HEK293 (cell line): ENCODE measurements around the gene FLRT2.

Source experiments
- CTCF ChIA-PET: fragments of 350-600 bp; formaldehyde crosslinking; extraction: SDS; loops from one replicate; lab custom pipeline; 2021; ENCODE audit warnings: antibody characterized with exemption; lab: Yijun Ruan, JAX
- POLR2A ChIA-PET: fragments of 300-600 bp; formaldehyde crosslinking; extraction: SDS; loops from one replicate; lab custom pipeline; 2020; ENCODE audit warnings: antibody characterized with exemption, inconsistent platforms; lab: Yijun Ruan, JAX
- H3K27ac ChIP-seq: fragments of 200-500 bp; sonication (Bioruptor generic); 2 replicates; pipeline ENCODE4 v1.5.1; 2014; ENCODE audit warnings: low read depth, low read length, control low read depth, inconsistent platforms; ENCODE audit errors: extremely low read depth
- H3K36me3 ChIP-seq, 2 experiments: fragments of 200-500 bp in 1 of 2; sonication (Bioruptor generic) in 1 of 2; 1 replicate in 1 of 2; 2 replicates in 1 of 2; pipeline ENCODE4 v1.5.1; 2014 to 2017; ENCODE audit warnings: inconsistent platforms in 2 of 2, low read length in 2 of 2; ENCODE audit not compliant: control insufficient read depth in 2 of 2, insufficient read depth in 1 of 2
- H3K4me1 ChIP-seq: fragments of 200-500 bp; sonication (Bioruptor generic); 2 replicates; pipeline ENCODE4 v1.5.1; 2014; ENCODE audit warnings: mild to moderate bottlenecking, low read length, inconsistent platforms; ENCODE audit not compliant: control insufficient read depth, insufficient read depth
- H3K4me3 ChIP-seq: 2 replicates; pipeline ENCODE4 v1.5.1; 2011; ENCODE audit warnings: low read depth, mild to moderate bottlenecking, control low read depth, low read length, moderate library complexity
- H3K9me3 ChIP-seq: fragments of 200-500 bp; sonication (Bioruptor generic); 2 replicates; pipeline ENCODE4 v1.5.1; 2014; ENCODE audit warnings: low read depth, low read length, inconsistent platforms; ENCODE audit not compliant: control insufficient read depth, insufficient read depth
- GFI1B ChIP-seq: fragments of 450-650 bp; formaldehyde crosslinking; IDR thresholded peaks from 2 replicates; pipeline ENCODE4 v1.5.1; 2016; ENCODE audit warnings: missing biosample characterization, missing genetic modification characterization
- HIC1 ChIP-seq: fragments of 450-650 bp; formaldehyde crosslinking; IDR thresholded peaks from 2 replicates; pipeline ENCODE4 v1.5.1; 2016; ENCODE audit warnings: missing biosample characterization, missing genetic modification characterization
- PRDM1 ChIP-seq: fragments of 450-650 bp; formaldehyde crosslinking; IDR thresholded peaks from 2 replicates; pipeline ENCODE4; 2016; ENCODE audit warnings: missing biosample characterization, missing genetic modification characterization
- TRIM28 ChIP-seq: IDR thresholded peaks from 2 replicates; pipeline ENCODE4 v1.6.1; 2011; ENCODE audit warnings: low read length, control low read depth, borderline replicate concordance
- ZBTB10 ChIP-seq: fragments of 450-650 bp; formaldehyde crosslinking; IDR thresholded peaks from 2 replicates; pipeline ENCODE4 v1.5.1; 2016; ENCODE audit warnings: missing biosample characterization, missing genetic modification characterization
- ZBTB7A ChIP-seq: fragments of 450-650 bp; formaldehyde crosslinking; IDR thresholded peaks from 2 replicates; pipeline ENCODE4 v1.5.1; 2016; ENCODE audit warnings: low read depth, missing biosample characterization, missing genetic modification characterization
- ZBTB8A ChIP-seq: fragments of 450-650 bp; formaldehyde crosslinking; IDR thresholded peaks from 2 replicates; pipeline ENCODE4 v1.5.1; 2016; ENCODE audit warnings: missing biosample characterization, missing genetic modification characterization
- ZEB2 ChIP-seq: fragments of 450-650 bp; formaldehyde crosslinking; IDR thresholded peaks from 2 replicates; pipeline ENCODE4 v1.5.1; 2016; ENCODE audit warnings: missing biosample characterization, missing genetic modification characterization
- ZFHX2 ChIP-seq: fragments of 450-650 bp; formaldehyde crosslinking; conservative IDR thresholded peaks from 2 replicates; pipeline ENCODE4 v1.5.1; 2016; ENCODE audit warnings: missing biosample characterization, missing genetic modification characterization
- ZNF16 ChIP-seq: fragments of 450-650 bp; formaldehyde crosslinking; IDR thresholded peaks from 2 replicates; pipeline ENCODE4 v1.5.1; 2016; ENCODE audit warnings: low read depth, missing biosample characterization, missing genetic modification characterization
- ZNF248 ChIP-seq: fragments of 450-650 bp; formaldehyde crosslinking; IDR thresholded peaks from 2 replicates; pipeline ENCODE4 v1.5.1; 2017; ENCODE audit warnings: missing biosample characterization, missing genetic modification characterization
- ZNF423 ChIP-seq: fragments of 450-650 bp; formaldehyde crosslinking; IDR thresholded peaks from 2 replicates; pipeline ENCODE4 v1.5.1; 2016; ENCODE audit warnings: missing biosample characterization, missing genetic modification characterization
- ZNF558 ChIP-seq: fragments of 450-650 bp; formaldehyde crosslinking; IDR thresholded peaks from 2 replicates; pipeline ENCODE4 v1.5.1; 2016; ENCODE audit warnings: missing biosample characterization, missing genetic modification characterization
- ZNF571 ChIP-seq: fragments of 450-650 bp; formaldehyde crosslinking; IDR thresholded peaks from 2 replicates; pipeline ENCODE4 v1.5.0; 2017; ENCODE audit warnings: missing biosample characterization, missing genetic modification characterization
- ZNF645 ChIP-seq: fragments of 450-650 bp; formaldehyde crosslinking; IDR thresholded peaks from 2 replicates; pipeline ENCODE4; 2016; ENCODE audit warnings: missing biosample characterization, missing genetic modification characterization
- ZNF677 ChIP-seq: fragments of 450-650 bp; IDR thresholded peaks from 2 replicates; pipeline ENCODE4 v1.5.0; 2018; ENCODE audit warnings: missing biosample characterization, mild to moderate bottlenecking, missing genetic modification characterization, moderate library complexity
- ZNF830 ChIP-seq: fragments of 450-650 bp; IDR thresholded peaks from 2 replicates; pipeline ENCODE4 v1.5.0; 2018; ENCODE audit warnings: missing biosample characterization, missing genetic modification characterization, low read depth, mild to moderate bottlenecking, moderate library complexity
- ZNF843 ChIP-seq: fragments of 450-650 bp; formaldehyde crosslinking; IDR thresholded peaks from 2 replicates; pipeline ENCODE4 v1.5.1; 2016; ENCODE audit warnings: missing biosample characterization, missing genetic modification characterization
- TF ChIP-seq, protein P1 (sequence below): fragments of 450-650 bp; formaldehyde crosslinking; IDR thresholded peaks from 2 replicates; pipeline ENCODE4 v1.5.1; 2017; ENCODE audit warnings: missing biosample characterization, missing genetic modification characterization
- TF ChIP-seq, protein P2 (sequence below): fragments of 450-650 bp; formaldehyde crosslinking; optimal IDR thresholded peaks from 2 replicates; pipeline ENCODE3; 2016; ENCODE audit warnings: missing biosample characterization, mild to moderate bottlenecking, missing genetic modification characterization
- TF ChIP-seq, protein P3 (sequence below): fragments of 450-650 bp; formaldehyde crosslinking; IDR thresholded peaks from 2 replicates; pipeline ENCODE4 v1.5.1; 2016; ENCODE audit warnings: missing biosample characterization, missing genetic modification characterization

Gene FLRT2

GRCh38 chr14:85483652-85484051, 46.3 kb upstream of the FLRT2 start:
- peaks cover 5% of the 10 kb centered on the region for H3K4me1 ChIP-seq
- no peak overlapping the region for H3K27ac ChIP-seq
- H3K36me3 ChIP-seq, result no peaks in the 10 kb centered on the region
- CTCF ChIA-PET, result no interaction called here
- TF ChIP-seq ZBTB10 (tag by site-specific recombination) (no peak), PRDM1 (tag by site-specific recombination) (no peak), ZNF571 (tag by site-specific recombination) (no peak), TRIM28 (no peak), ZNF677 (tag by site-specific recombination) (no peak), ZNF16 (tag by site-specific recombination) (no peak)
- TF ChIP-seq, protein P1, sequence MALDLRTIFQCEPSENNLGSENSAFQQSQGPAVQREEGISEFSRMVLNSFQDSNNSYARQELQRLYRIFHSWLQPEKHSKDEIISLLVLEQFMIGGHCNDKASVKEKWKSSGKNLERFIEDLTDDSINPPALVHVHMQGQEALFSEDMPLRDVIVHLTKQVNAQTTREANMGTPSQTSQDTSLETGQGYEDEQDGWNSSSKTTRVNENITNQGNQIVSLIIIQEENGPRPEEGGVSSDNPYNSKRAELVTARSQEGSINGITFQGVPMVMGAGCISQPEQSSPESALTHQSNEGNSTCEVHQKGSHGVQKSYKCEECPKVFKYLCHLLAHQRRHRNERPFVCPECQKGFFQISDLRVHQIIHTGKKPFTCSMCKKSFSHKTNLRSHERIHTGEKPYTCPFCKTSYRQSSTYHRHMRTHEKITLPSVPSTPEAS (tag by site-specific recombination), result no peak
- no peak overlapping the region for H3K4me3 ChIP-seq
- H3K9me3 ChIP-seq, result no peaks in the 10 kb centered on the region
- POLR2A ChIA-PET, result no interaction called here

DNA sequence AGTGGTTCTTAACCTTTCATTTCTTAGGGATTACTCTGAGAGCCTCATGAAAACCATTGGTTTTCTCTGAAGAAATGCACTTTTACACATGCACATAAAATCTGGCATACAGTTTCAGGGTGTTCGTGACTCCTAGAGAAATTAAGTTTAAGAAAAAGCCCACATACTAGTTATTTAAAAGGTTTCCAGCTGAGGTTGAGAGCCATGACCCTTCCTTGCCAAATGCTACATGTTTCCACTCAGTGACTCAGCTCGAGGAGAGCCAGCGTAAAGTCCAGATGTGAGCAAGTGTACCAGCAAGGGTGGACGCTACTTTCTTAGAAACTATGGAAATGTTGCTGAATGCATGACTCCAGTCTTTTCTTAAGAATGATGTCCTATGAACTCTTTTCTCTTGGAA, 42.7 kb upstream of the FLRT2 start:
- peaks cover 5% of the 10 kb centered on the region for H3K4me1 ChIP-seq
- no peaks in the 10 kb centered on the region for H3K36me3 ChIP-seq
- H3K27ac ChIP-seq, result no peak overlapping the region
- ChIA-PET POLR2A (no interaction called here), CTCF (no interaction called here)
- no peak overlapping the region for H3K4me3 ChIP-seq
- no peaks in the 10 kb centered on the region for H3K9me3 ChIP-seq
- TF ChIP-seq, protein P2, sequence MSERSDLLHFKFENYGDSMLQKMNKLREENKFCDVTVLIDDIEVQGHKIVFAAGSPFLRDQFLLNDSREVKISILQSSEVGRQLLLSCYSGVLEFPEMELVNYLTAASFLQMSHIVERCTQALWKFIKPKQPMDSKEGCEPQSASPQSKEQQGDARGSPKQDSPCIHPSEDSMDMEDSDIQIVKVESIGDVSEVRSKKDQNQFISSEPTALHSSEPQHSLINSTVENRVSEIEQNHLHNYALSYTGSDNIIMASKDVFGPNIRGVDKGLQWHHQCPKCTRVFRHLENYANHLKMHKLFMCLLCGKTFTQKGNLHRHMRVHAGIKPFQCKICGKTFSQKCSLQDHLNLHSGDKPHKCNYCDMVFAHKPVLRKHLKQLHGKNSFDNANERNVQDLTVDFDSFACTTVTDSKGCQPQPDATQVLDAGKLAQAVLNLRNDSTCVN (tag by site-specific recombination), result no peak
- no peak for TF ChIP-seq ZFHX2
- no peak for TF ChIP-seq ZNF830
- TF ChIP-seq GFI1B (tag by site-specific recombination), result no peak
- TF ChIP-seq ZNF558 (tag by site-specific recombination), result no peak
- no peak for TF ChIP-seq ZNF248 (tag by site-specific recombination)
- TF ChIP-seq ZBTB8A (tag by site-specific recombination), result no peak
- no peak for TF ChIP-seq HIC1 (tag by site-specific recombination)
- TF ChIP-seq ZNF843, result no peak
- TF ChIP-seq ZBTB7A (tag by site-specific recombination), result no peak
- TF ChIP-seq, protein P3, sequence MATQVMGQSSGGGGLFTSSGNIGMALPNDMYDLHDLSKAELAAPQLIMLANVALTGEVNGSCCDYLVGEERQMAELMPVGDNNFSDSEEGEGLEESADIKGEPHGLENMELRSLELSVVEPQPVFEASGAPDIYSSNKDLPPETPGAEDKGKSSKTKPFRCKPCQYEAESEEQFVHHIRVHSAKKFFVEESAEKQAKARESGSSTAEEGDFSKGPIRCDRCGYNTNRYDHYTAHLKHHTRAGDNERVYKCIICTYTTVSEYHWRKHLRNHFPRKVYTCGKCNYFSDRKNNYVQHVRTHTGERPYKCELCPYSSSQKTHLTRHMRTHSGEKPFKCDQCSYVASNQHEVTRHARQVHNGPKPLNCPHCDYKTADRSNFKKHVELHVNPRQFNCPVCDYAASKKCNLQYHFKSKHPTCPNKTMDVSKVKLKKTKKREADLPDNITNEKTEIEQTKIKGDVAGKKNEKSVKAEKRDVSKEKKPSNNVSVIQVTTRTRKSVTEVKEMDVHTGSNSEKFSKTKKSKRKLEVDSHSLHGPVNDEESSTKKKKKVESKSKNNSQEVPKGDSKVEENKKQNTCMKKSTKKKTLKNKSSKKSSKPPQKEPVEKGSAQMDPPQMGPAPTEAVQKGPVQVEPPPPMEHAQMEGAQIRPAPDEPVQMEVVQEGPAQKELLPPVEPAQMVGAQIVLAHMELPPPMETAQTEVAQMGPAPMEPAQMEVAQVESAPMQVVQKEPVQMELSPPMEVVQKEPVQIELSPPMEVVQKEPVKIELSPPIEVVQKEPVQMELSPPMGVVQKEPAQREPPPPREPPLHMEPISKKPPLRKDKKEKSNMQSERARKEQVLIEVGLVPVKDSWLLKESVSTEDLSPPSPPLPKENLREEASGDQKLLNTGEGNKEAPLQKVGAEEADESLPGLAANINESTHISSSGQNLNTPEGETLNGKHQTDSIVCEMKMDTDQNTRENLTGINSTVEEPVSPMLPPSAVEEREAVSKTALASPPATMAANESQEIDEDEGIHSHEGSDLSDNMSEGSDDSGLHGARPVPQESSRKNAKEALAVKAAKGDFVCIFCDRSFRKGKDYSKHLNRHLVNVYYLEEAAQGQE (tag by site-specific recombination), result no peak
- no peak for TF ChIP-seq ZBTB10 (tag by site-specific recombination)
- TF ChIP-seq ZEB2, result no peak
- TF ChIP-seq ZNF423 (tag by site-specific recombination), result no peak
- TF ChIP-seq ZNF645 (tag by site-specific recombination), result no peak
